H1 (cell line): ENCODE results near the gene WNT1. TPM values are rescaled to one million over a fixed set of nuclear protein-coding genes. Genes with fewer than 3 reads are reported as not detected.

ENCODE experiments used
- CTCF ChIA-PET: fragments of 300-600 bp; sonication (Branson Sonifier 250); formaldehyde crosslinking; loops from one replicate; lab custom pipeline; 2021; ENCODE audit not compliant: partially characterized antibody; lab: Charles Lee
- POLR2A ChIA-PET: fragments of 300-600 bp; sonication (Branson Sonifier 250); formaldehyde crosslinking; loops from one replicate; lab custom pipeline; 2021; ENCODE audit warnings: inconsistent platforms; ENCODE audit not compliant: partially characterized antibody; lab: Charles Lee
- DNase-seq, 2 experiments: peaks; one replicate each; pipeline versions ENCODE4 v3.0.0 to v3.0.0-alpha.2; 2010 to 2022; ENCODE audit warnings: low spot score in 2 of 2, low read depth in 1 of 2, mixed read lengths in 1 of 2
- FAIRE-seq: peaks from 2 replicates; lab custom pipeline; 2011; peaks lifted over from hg19 to GRCh38; lab: Jason Lieb, UNC
- H2AFZ ChIP-seq: 2 replicates; pipeline ENCODE4 v1.8.1; 2012; ENCODE audit warnings: low read length, inconsistent platforms
- H2AK5ac ChIP-seq: 2 replicates; pipeline ENCODE4 v1.6.1; 2013; ENCODE audit warnings: low read depth, low read length
- H2BK120ac ChIP-seq: replicated peaks from 2 replicates; pipeline ENCODE3; 2013; ENCODE audit warnings: low read depth, low read length, inconsistent platforms
- H2BK12ac ChIP-seq: 2 replicates; pipeline ENCODE4 v1.6.1; 2013; ENCODE audit warnings: low read depth, low read length
- H2BK15ac ChIP-seq: 2 replicates; pipeline ENCODE4 v1.6.1; 2013; ENCODE audit warnings: low read length
- H2BK20ac ChIP-seq: 2 replicates; pipeline ENCODE4 v1.6.1; 2013; ENCODE audit warnings: low read length
- H2BK5ac ChIP-seq: 2 replicates; pipeline ENCODE4 v1.6.1; 2013; ENCODE audit warnings: low read depth, low read length
- H3K14ac ChIP-seq: 2 replicates; pipeline ENCODE4 v1.6.1; 2013; ENCODE audit warnings: inconsistent platforms; ENCODE audit not compliant: insufficient read length
- H3K18ac ChIP-seq: 2 replicates; pipeline ENCODE4 v1.6.1; 2013; ENCODE audit warnings: low read length; ENCODE audit errors: extremely low read depth
- H3K23ac ChIP-seq: 2 replicates; pipeline ENCODE4 v1.6.1; 2013; ENCODE audit warnings: inconsistent platforms; ENCODE audit not compliant: insufficient read length
- H3K23me2 ChIP-seq: 2 replicates; pipeline ENCODE4 v1.6.1; 2013; ENCODE audit warnings: low read depth, low read length
- H3K27ac ChIP-seq: 2 replicates; pipeline ENCODE4 v1.6.1; 2011; ENCODE audit warnings: low read depth, low read length, inconsistent platforms
- H3K27me3 ChIP-seq, 4 experiments: replicated peaks in 1 of 4; 1 replicate in 1 of 4; 2 replicates in 3 of 4; pipeline versions ENCODE4 v1.6.1 to v1.8.1; 2011 to 2013; ENCODE audit warnings: low read length in 3 of 4, mild to moderate bottlenecking in 3 of 4, inconsistent platforms in 2 of 4, mixed read lengths in 2 of 4, moderate library complexity in 1 of 4; ENCODE audit not compliant: control insufficient read depth in 3 of 4, insufficient read depth in 3 of 4; ENCODE audit errors: extremely low read depth in 1 of 4
- H3K36me3 ChIP-seq, 4 experiments: 2 replicates each; pipeline versions ENCODE4 v1.6.1 to v1.8.1; 2011 to 2013; ENCODE audit warnings: mild to moderate bottlenecking in 4 of 4, low read length in 3 of 4, moderate library complexity in 2 of 4, control low read depth in 1 of 4, inconsistent platforms in 1 of 4; ENCODE audit not compliant: insufficient read depth in 4 of 4, control insufficient read depth in 2 of 4
- H3K4ac ChIP-seq: replicated peaks from 2 replicates; pipeline ENCODE3; 2013; ENCODE audit warnings: low read length, low read depth, mixed read lengths, inconsistent platforms; ENCODE audit not compliant: insufficient read length
- H3K4me1 ChIP-seq, 4 experiments: replicated peaks in 1 of 4; 1 replicate in 1 of 4; 2 replicates in 3 of 4; pipeline versions ENCODE4 v1.6.1 to v1.8.1; 2011 to 2013; ENCODE audit warnings: low read length in 3 of 4, inconsistent platforms in 2 of 4, mixed read lengths in 1 of 4; ENCODE audit not compliant: insufficient read depth in 4 of 4, control insufficient read depth in 3 of 4
- H3K4me2 ChIP-seq, 2 experiments: 2 replicates each; pipeline versions ENCODE4 v1.6.1 to v1.8.1; 2011 to 2013; ENCODE audit warnings: low read depth in 2 of 2, low read length in 2 of 2, control low read depth in 1 of 2, inconsistent platforms in 1 of 2, mild to moderate bottlenecking in 1 of 2; ENCODE audit not compliant: insufficient read depth in 1 of 2
- H3K4me3 ChIP-seq, 4 experiments: fragments of 200-600, 300-600 bp in 1 of 4; sonication (generic), shearing (Covaris generic), sonication (Bioruptor Twin) in 1 of 4; 2 replicates each; pipeline versions ENCODE4 v1.5.1 to v1.8.1; 2011 to 2016; ENCODE audit warnings: low read length in 4 of 4, low read depth in 3 of 4, control low read depth in 2 of 4, inconsistent platforms in 2 of 4, mild to moderate bottlenecking in 2 of 4, mixed read lengths in 1 of 4, moderate library complexity in 1 of 4; ENCODE audit not compliant: insufficient read depth in 2 of 4; ENCODE audit errors: extremely low read depth in 1 of 4
- H3K56ac ChIP-seq: replicated peaks from 2 replicates; pipeline ENCODE3; 2013; ENCODE audit warnings: low read depth, mild to moderate bottlenecking, mixed read lengths, low read length, inconsistent platforms; ENCODE audit not compliant: insufficient read length
- H3K79me1 ChIP-seq: 2 replicates; pipeline ENCODE4 v1.6.1; 2013; ENCODE audit warnings: low read depth, low read length, control low read depth
- H3K79me2 ChIP-seq, 2 experiments: 2 replicates each; pipeline versions ENCODE4 v1.6.1 to v1.8.1; 2012 to 2013; ENCODE audit warnings: low read length in 2 of 2, mild to moderate bottlenecking in 2 of 2, inconsistent platforms in 1 of 2; ENCODE audit not compliant: insufficient read depth in 2 of 2, control insufficient read depth in 1 of 2
- H3K9ac ChIP-seq, 4 experiments: replicated peaks in 1 of 4; 1 replicate in 1 of 4; 2 replicates in 3 of 4; pipeline versions ENCODE4 v1.6.1 to v1.8.1; 2011 to 2013; ENCODE audit warnings: low read depth in 3 of 4, low read length in 3 of 4, control low read depth in 2 of 4, mild to moderate bottlenecking in 2 of 4, moderate library complexity in 2 of 4, inconsistent platforms in 1 of 4; ENCODE audit errors: extremely low read depth in 1 of 4
- H3K9me3 ChIP-seq, 2 experiments: 2 replicates each; pipeline versions ENCODE4 v1.6.1 to v1.8.1; 2012 to 2013; ENCODE audit warnings: mild to moderate bottlenecking in 2 of 2, moderate library complexity in 2 of 2, control low read depth in 1 of 2, inconsistent platforms in 1 of 2, low read depth in 1 of 2, low read length in 1 of 2, mixed read lengths in 1 of 2; ENCODE audit not compliant: insufficient read depth in 2 of 2
- H4K20me1 ChIP-seq, 2 experiments: replicated peaks in 1 of 2; 2 replicates each; pipeline versions ENCODE3 to v1.8.1; 2011 to 2013; ENCODE audit warnings: inconsistent platforms in 2 of 2, low read length in 2 of 2, mild to moderate bottlenecking in 1 of 2; ENCODE audit not compliant: insufficient read depth in 2 of 2, control insufficient read depth in 1 of 2
- H4K5ac ChIP-seq: 2 replicates; pipeline ENCODE4 v1.6.1; 2013; ENCODE audit warnings: low read length, low read depth, mixed read lengths, inconsistent platforms; ENCODE audit not compliant: insufficient read length
- H4K8ac ChIP-seq: 2 replicates; pipeline ENCODE4 v1.8.0; 2013; ENCODE audit warnings: mild to moderate bottlenecking, moderate library complexity, low read length, inconsistent platforms; ENCODE audit not compliant: insufficient read depth; ENCODE audit errors: extremely low read depth
- H4K91ac ChIP-seq: replicated peaks from 2 replicates; pipeline ENCODE3; 2013; ENCODE audit warnings: low read length, mixed read lengths, inconsistent platforms; ENCODE audit not compliant: insufficient read length
- CHD1 ChIP-seq: IDR thresholded peaks from 2 replicates; pipeline ENCODE4 v1.6.1; 2012; ENCODE audit warnings: low read depth, low read length, improper control_type of control experiment
- FOSL1 ChIP-seq: IDR thresholded peaks from 2 replicates; pipeline ENCODE4 v1.6.1; 2011; ENCODE audit warnings: mild to moderate bottlenecking, low read depth, low read length, moderate library complexity; ENCODE audit not compliant: insufficient read depth
- GABPA ChIP-seq: IDR thresholded peaks from 2 replicates; pipeline ENCODE4 v1.6.1; 2011; ENCODE audit warnings: mild to moderate bottlenecking, low read length, moderate library complexity, borderline replicate concordance; ENCODE audit not compliant: insufficient read depth
- MAFK ChIP-seq: IDR thresholded peaks from 2 replicates; pipeline ENCODE4 v1.6.1; 2012; ENCODE audit warnings: low read depth, mild to moderate bottlenecking, improper control_type of control experiment, low read length
- PHF8 ChIP-seq: fragments of 200-600 bp; sonication (generic); conservative IDR thresholded peaks from 2 replicates; pipeline ENCODE4 v1.7.1; 2012; ENCODE audit warnings: low read depth, mild to moderate bottlenecking, inconsistent platforms, low read length, moderate library complexity
- RAD21 ChIP-seq, 2 experiments: IDR thresholded peaks in 1 of 2; conservative IDR thresholded peaks in 1 of 2; 2 replicates each; pipeline ENCODE4 v1.6.1; 2011; ENCODE audit warnings: low read depth in 2 of 2, low read length in 2 of 2, improper control_type of control experiment in 1 of 2, inconsistent platforms in 1 of 2, mild to moderate bottlenecking in 1 of 2, moderate library complexity in 1 of 2
- SIX5 ChIP-seq: IDR thresholded peaks from 2 replicates; pipeline ENCODE4 v1.6.1; 2011; ENCODE audit warnings: mild to moderate bottlenecking, low read depth, low read length
- TAF1 ChIP-seq: IDR thresholded peaks from 2 replicates; pipeline ENCODE4 v1.6.1; 2011; ENCODE audit warnings: mild to moderate bottlenecking, low read depth, low read length
- TAF7 ChIP-seq: optimal IDR thresholded peaks from 2 replicates; pipeline ENCODE3; 2011; ENCODE audit warnings: low read depth, mild to moderate bottlenecking, inconsistent platforms, low read length, moderate library complexity, borderline replicate concordance
- TEAD4 ChIP-seq: IDR thresholded peaks from 2 replicates; pipeline ENCODE4 v1.6.1; 2012; ENCODE audit warnings: low read depth, low read length, inconsistent platforms, mixed read lengths
- YY1 ChIP-seq: IDR thresholded peaks from 2 replicates; pipeline ENCODE4 v1.6.1; 2011; ENCODE audit warnings: low read depth, mild to moderate bottlenecking, low read length
- WGBS, 2 experiments: shearing (Covaris generic) in 1 of 2; methylation state at CpG; one replicate each; pipeline versions ENCODE4 v1.1.6 to v1.1.7; 2013 to 2015; ENCODE audit warnings: low lambda C conversion rate in 2 of 2, mixed read lengths in 2 of 2, inconsistent platforms in 1 of 2, low coverage in 1 of 2, missing lambda C conversion rate in 1 of 2; ENCODE audit not compliant: insufficient replicate concordance in 2 of 2, insufficient coverage in 1 of 2, insufficient read length in 1 of 2; ENCODE audit errors: extremely low coverage in 1 of 2, missing lambda C conversion rate in 1 of 2; 5-methylcytosine and 5-hydroxymethylcytosine counted together
- polyA plus RNA-seq, 7 experiments: library from polyadenylated mRNA; depleted of rRNA in 3 of 7; stranded (reverse) in 5 of 7; unstranded in 2 of 7; fragments of >200 nt in 5 of 7; fragments of 200-250 nt in 2 of 7; gene quantifications; 1 replicate in 5 of 7; 2 replicates in 1 of 7; 4 replicates in 1 of 7; pipeline versions ENCODE4 v1.2.1 to v1.2.3, GENCODE V29; 2011 to 2013; ENCODE audit warnings: missing spikeins in 2 of 7, mixed read lengths in 2 of 7
- total RNA-seq: library from RNA; stranded (reverse); fragmentation: NEBNext Ultra II Directional; extraction: Animal tissue kit (Norgen Biotek cat#: 25700); gene quantifications from 2 replicates; pipeline ENCODE4 v1.2.1, GENCODE V29; 2021
- TF ChIP-seq, protein P1 (sequence below): IDR thresholded peaks from 2 replicates; pipeline ENCODE4 v1.6.1; 2012; ENCODE audit warnings: inconsistent platforms
- TF ChIP-seq, protein P2 (sequence below): IDR thresholded peaks from 2 replicates; pipeline ENCODE4 v1.6.1; 2011; ENCODE audit warnings: low read length, improper control_type of control experiment

Gene WNT1
- total and polyA plus RNA-seq, 2 of the 8 experiments (the other 6 are each of a cell fraction or from before 2014, with no cell fraction given), result not detected

DNA sequence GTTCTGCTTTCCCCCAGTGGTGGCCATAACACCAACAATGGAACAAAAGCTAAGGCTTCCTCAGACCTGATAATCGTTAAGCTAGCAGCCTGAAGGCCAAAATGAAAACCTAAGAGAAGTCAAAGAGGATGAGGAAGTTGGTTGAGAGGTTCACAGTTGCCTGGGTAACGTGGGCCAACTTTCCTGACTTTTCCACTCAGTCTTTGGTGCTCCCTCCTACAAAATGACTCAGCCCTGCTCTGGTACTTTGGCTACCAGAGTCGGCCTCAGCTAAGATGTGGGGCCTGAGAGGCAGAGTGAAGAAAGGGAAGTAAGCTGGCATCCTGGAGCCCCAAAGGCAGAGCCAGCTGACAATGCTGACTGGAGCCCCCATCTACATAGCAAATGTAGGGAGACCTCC lies 37.9 kb upstream of the WNT1 start:
- POLR2A ChIA-PET, result interaction anchor here (0.6 to 8.7 kb wide), 8 partner anchors 8 to 112 kb away, joined by 3 to 77 read pairs (median 4); partner anchors contain the start of gene ARF3
- CTCF ChIA-PET, result interaction anchor here (0.6 to 20.2 kb wide), 15 partner anchors 11 to 479 kb away, joined by 3 to 280 read pairs (median 6); partner anchors contain the start of genes ARF3, DDX23, FKBP11 and WNT1
- DNase-seq, result no peak
- H4K5ac ChIP-seq, result no peak overlapping the region
- H2AFZ ChIP-seq, result no peak overlapping the region
- H4K91ac ChIP-seq, result no peak overlapping the region
- 94% methylated on average over 3 of the region's 3 CpGs; no CpG with 5 or more reads in 1 of the 2 experiments for WGBS, 2 experiments
- no peak overlapping the region for H3K18ac ChIP-seq
- H2BK12ac ChIP-seq, result no peak overlapping the region
- H3K9me3 ChIP-seq, result no peaks in the 10 kb centered on the region
- H3K27me3 ChIP-seq, result no peaks in the 10 kb centered on the region
- H3K36me3 ChIP-seq, result peaks cover 24 to 51% (median 38%) of the 10 kb centered on the region in 4 experiments
- no peak overlapping the region for H3K23ac ChIP-seq
- no peak overlapping the region for H3K4me3 ChIP-seq
- no peak for FAIRE-seq
- no peak overlapping the region for H3K27ac ChIP-seq
- peaks cover 3% of the 10 kb centered on the region for H3K79me1 ChIP-seq
- no peak overlapping the region for H2AK5ac ChIP-seq
- no peak overlapping the region for H4K8ac ChIP-seq
- H3K14ac ChIP-seq, result no peak overlapping the region
- no peaks in the 10 kb centered on the region; a peak in 1 of 7 replicates for H3K4me1 ChIP-seq
- no peak overlapping the region for H3K4me2 ChIP-seq
- no peak overlapping the region for H2BK120ac ChIP-seq
- no peak overlapping the region for H3K4ac ChIP-seq
- no peak overlapping the region for H3K9ac ChIP-seq
- H2BK20ac ChIP-seq, result no peak overlapping the region
- H2BK5ac ChIP-seq, result no peak overlapping the region
- no peak overlapping the region for H3K56ac ChIP-seq
- H3K79me2 ChIP-seq, result peaks cover 0 to 38% of the 10 kb centered on the region in 2 experiments; a peak in 3 of 4 replicates
- no peak overlapping the region for H2BK15ac ChIP-seq
- H3K23me2 ChIP-seq, result no peaks in the 10 kb centered on the region
- H4K20me1 ChIP-seq, result peaks cover 18 to 36% of the 10 kb centered on the region in 2 experiments
- TF ChIP-seq SIX5, result no peak
- TF ChIP-seq TAF7, result no peak
- no peak for TF ChIP-seq TEAD4
- no peak for TF ChIP-seq RAD21 (IDR thresholded peaks at IDR 0.05 in 1 of 2, conservative IDR thresholded peaks at IDR 0.05 in 1 of 2; ENCODE audit: low read depth in 2 of 2, low read length in 2 of 2)
- TF ChIP-seq, protein P1, sequence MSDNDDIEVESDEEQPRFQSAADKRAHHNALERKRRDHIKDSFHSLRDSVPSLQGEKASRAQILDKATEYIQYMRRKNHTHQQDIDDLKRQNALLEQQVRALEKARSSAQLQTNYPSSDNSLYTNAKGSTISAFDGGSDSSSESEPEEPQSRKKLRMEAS, result no peak
- no peak for TF ChIP-seq PHF8
- no peak for TF ChIP-seq FOSL1
- TF ChIP-seq, protein P2, sequence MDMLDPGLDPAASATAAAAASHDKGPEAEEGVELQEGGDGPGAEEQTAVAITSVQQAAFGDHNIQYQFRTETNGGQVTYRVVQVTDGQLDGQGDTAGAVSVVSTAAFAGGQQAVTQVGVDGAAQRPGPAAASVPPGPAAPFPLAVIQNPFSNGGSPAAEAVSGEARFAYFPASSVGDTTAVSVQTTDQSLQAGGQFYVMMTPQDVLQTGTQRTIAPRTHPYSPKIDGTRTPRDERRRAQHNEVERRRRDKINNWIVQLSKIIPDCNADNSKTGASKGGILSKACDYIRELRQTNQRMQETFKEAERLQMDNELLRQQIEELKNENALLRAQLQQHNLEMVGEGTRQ, result no peak
- TF ChIP-seq MAFK, result no peak
- TF ChIP-seq TAF1, result no peak
- TF ChIP-seq CHD1, result no peak
- TF ChIP-seq GABPA, result no peak
- TF ChIP-seq YY1, result no peak
